Thyroid gland (tissue), 4 donors: Measurements from ENCODE around the gene ARHGAP4.

Experiments
- POLR2A ChIP-seq, 2 donors: fragments of 450-650 bp; IDR thresholded peaks; one replicate each; pipeline ENCODE4 v1.6.1; 2017; ENCODE audit warnings: antibody characterized with exemption in 2 of 2, mild to moderate bottlenecking in 2 of 2, moderate library complexity in 1 of 2
- TF ChIP-seq, protein P1 (sequence below), 6 experiments: fragments of 200-600 bp in 3 of 6; fragments of 450-650 bp in 3 of 6; sonication (generic) in 3 of 6; IDR thresholded peaks; one replicate each; pipeline ENCODE4 v1.5.1; 2016 to 2019; ENCODE audit warnings: antibody characterized with exemption in 6 of 6, mild to moderate bottlenecking in 2 of 6, inconsistent platforms in 1 of 6, moderate library complexity in 1 of 6

DNA sequence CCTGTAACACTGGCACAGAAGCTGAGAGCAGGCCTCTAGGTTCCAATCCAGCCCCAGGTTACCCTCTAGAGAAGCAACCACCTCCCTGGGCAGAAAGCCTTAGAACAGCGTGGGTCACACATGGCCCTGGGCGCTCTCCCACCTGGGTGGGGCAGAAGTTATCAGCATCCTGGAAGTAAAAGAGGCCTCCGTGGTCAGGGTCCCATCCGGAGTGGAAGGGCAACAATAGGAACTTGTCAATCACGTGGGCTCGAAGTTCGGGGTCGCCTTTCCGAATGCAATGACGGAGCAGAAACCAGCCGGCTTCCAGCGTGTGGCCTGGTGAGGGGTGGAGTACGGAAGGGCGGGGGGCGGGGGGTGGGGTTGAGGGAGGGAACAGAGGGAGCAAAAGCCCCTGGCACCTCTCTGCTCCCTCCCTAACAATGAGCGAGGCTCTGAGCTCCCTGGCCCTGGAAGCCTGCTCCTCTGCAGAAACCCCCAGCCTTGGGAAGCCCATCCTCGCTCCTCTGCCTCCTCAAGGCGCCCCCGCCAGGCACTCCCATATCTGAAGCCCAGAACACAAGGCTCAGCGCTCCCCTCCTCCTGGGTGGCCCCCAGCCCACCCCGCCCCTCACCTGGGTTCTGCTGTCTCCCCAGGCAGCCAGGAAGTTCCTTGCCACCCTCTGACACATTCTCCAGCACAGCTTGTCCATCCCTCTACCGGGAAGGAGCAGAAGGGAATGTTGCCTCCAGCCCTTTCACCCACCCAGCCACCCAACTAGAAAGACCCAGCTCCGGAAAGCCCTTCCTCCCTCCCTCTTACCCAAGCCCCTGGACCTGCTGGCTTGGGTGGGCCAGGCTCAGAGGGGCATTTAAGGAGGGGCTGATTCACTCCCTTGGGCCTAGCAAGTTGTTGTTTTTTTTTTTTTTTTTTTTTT lies 15.5 kb upstream of the ARHGAP4 start:
- TF ChIP-seq, protein P1, sequence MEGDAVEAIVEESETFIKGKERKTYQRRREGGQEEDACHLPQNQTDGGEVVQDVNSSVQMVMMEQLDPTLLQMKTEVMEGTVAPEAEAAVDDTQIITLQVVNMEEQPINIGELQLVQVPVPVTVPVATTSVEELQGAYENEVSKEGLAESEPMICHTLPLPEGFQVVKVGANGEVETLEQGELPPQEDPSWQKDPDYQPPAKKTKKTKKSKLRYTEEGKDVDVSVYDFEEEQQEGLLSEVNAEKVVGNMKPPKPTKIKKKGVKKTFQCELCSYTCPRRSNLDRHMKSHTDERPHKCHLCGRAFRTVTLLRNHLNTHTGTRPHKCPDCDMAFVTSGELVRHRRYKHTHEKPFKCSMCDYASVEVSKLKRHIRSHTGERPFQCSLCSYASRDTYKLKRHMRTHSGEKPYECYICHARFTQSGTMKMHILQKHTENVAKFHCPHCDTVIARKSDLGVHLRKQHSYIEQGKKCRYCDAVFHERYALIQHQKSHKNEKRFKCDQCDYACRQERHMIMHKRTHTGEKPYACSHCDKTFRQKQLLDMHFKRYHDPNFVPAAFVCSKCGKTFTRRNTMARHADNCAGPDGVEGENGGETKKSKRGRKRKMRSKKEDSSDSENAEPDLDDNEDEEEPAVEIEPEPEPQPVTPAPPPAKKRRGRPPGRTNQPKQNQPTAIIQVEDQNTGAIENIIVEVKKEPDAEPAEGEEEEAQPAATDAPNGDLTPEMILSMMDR (IDR thresholded peaks at IDR 0.05) = no peak
- TF ChIP-seq POLR2A (IDR thresholded peaks at IDR 0.05) = no peak
